NCI-H1105 (cell line): ENCODE measurements around the gene AGRP.
"Not testable (repeated sequence)": the region's sequence is repeated elsewhere in the genome, so short reads cannot be mapped to it uniquely, and the experiment has no call there.

Experiments
- DNase-seq: peaks from one replicate; lab custom pipeline; 2025; lab: John Stamatoyannopoulos, UW

The AGRP gene

DNA sequence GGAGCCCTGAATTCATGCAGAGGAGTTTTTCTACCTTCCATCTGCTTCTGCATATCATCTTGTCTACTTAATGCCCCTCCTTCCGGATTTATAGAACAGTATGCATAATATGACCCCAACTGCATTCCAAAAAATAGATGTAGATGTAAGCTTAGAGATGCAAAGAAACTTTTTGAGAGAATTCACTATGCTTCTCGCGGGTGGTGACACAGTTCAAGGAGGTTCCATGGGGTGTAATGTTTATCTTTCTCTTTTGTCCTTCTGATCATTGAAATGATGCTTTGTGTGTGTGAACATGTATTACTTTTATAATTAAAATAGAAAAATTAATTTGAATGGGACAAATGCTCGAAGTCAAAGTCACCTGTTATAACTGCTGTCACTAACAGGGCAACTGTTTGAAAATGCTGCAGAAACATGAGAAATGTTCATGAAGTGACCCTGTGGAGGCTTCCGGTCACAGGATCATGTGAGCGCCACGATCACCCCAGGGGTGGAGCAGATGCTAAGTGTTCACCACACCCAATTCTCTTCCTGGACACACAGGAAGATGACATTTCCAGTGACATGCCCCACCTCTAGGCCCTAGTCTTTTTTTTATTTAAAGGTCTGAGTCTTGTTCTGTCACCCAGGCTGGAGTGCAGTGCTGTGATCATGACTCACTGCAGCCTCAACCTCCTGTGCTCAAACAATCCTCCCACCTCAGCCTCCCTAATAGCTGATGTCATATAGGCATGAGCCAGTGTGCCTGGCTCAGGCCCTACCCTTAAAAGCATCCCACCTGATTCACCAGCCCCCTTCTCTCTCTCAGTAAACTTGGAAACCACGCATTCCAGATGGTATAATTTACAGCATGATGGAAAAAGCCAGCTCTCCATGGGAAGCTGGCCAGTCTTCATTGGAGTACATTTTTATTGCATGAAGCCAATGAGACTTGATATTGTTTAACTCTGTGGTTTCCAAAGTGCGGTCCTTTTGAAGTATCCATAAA, 21.0 kb upstream of the AGRP start:
- DNase-seq: no peak

- DNase-seq: no peak
These were observed 15.8 kb upstream of the AGRP start for GRCh38 chr16:67499106-67499505.

GRCh38 chr16:67490335-67491096, 7.2 kb upstream of the AGRP start:
- no peak for DNase-seq

GRCh38 chr16:67489401-67490083, 6.2 kb upstream of the AGRP start:
- DNase-seq: no peak

DNA sequence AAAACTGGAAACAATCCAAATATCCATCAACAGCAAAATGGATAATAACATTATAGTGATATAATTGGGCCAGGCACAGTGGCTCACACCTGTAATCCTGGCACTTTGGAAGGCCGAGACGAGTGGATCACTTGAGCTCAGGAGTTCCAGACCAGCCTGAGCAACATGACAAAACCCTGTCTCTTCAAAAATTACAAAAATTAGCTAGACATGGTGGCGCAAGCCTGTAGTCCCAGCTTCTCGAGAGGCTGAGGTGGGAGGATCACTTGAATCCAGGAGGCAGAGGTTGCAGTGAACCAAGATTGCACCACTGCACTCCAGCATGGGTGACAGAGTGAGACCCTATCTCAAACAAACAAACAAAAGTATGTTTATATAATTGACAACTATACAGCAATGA, 4.2 kb upstream of the AGRP start:
- DNase-seq: not testable (repeated sequence)

DNA sequence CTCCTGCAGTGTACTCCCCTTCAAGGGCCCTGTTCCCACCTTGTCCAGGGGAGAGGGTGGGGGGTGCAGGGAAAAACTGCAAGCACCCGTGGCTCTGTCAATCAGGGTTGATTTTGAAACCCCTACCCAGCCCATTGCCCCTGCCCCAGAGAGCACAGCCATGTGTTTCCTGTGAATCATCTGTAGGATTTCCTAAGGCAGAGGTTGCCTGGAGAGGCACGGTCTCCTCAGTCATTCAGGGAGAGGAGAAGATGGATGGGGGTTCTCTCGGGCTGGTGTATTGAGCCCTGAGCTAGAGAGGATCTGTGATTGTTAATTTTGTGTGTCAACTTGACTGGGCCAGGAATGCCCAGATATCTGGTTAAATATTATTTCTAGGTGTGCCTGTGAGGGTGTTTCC, 3.5 kb upstream of the AGRP start:
- no peak for DNase-seq

DNA sequence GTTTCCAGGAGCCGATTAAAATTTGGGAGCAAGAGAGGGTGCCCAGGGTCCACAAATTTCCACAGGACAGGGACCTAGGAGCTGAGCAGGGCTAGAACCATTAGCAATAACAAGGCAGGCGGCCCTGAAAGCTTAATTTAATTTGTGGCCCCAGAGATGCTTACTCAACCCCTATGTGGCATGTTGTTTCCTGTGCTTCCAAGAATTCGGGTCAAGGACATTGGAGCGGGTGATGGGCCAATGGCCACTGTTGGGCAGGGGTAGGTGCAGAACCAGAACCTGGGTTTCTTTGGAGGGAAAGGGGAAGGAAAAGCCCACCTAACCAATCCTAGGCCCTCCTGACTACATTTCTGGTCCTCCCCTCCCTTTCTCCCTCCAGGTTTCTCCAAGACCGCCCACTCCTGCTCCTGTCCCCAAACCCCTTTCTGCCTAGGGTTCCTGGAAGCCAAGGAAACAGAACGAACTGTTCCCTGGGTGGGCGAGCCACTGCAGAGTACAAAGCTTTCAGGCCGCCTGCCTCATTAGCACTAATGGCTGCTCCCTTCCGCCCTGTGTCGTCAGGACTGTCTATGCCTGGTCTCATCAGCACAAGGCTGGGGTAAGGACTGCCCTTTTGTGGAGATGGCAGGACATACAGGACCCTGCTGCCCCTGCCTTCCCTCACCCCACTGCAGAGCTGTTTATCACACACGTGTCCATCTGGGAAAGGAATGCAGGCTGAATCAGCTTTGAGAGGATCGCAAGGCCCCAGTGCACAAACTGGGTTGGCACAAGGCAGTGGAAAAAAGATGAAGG, 581 bp upstream of the AGRP start:
- DNase-seq: no peak

DNA sequence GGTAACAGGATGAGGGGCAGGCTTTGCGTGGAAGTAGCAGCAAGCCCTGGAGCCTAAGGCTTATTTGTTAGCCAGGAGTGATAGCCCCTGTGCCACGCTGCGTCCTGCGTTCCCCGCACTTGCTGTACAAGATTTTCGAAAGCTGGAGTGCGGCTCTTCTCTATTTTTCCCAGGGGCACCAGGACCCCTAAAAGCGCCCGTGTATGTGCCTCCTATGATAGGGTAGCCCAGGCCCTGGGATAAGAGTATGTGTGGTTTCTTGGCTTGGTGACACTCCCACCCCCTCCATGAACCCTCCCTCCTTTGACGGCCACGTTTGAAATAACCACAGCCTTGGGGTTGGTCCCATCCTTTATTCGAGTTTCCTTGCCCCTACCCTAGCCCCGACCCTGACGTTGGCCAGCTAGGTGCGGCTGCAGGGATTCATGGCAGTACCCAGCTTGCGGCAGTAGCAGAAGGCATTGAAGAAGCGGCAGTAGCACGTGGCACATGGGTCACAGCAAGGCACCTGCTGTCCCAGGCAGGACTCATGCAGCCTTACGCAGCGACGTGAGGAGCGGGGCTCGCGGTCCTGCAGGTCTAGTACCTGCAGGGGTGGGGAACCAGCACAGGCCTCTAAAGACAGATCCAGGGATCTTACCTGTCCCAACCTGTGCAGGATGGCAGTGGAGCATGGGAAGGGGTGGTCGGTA, 968 bp downstream of the AGRP start:
- DNase-seq: no peak

- DNase-seq: no peak
These were observed 1.6 kb downstream of the AGRP start for GRCh38 chr16:67481561-67482232.

- peak; percentile 89 for DNase-seq
These were observed 2.4 kb downstream of the AGRP start, which contains the start of gene ATP6V0D1 for GRCh38 chr16:67480833-67481560. ATP6V0D1 (minus strand) TSS chr16:67481157; CDS start chr16:67481086, 71 bp downstream.

GRCh38 chr16:67477960-67478554, 5.3 kb downstream of the AGRP start:
- no peak for DNase-seq

- DNase-seq: no peak
These were observed 8.5 kb downstream of the AGRP start for GRCh38 chr16:67474551-67475455.

DNA sequence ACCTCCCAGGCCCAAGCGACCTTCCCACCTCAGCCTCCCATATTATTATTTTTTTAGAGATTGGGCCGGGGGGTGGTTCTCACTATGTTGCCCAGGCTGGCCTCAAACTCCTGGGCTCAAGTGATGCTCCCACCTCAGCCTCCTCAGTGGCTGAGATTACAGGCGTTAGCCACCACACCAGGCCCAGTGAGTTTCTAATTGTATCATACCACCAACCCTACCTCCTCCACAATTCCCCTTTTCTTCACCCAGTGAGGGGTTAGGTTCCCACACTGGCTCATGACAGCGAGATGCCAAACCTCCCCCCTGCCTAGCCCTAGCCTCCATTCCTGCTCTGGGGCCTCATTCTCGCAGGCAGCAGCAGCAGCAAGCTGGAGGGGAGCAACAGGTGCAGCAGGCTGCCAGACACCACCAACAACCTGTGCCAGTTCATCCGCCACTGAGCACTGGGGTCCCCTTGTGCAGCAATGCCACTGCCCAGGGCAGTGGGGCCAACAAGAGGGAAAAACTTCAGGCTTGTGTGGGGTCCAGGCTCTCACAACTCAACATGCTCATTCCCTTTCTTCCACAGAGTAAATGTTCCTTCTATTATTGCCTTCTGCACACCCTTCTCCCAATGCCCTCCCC, 11.5 kb downstream of the AGRP start:
- DNase-seq: no peak

GRCh38 chr16:67470359-67470758, 13.0 kb downstream of the AGRP start:
- no peak for DNase-seq

GRCh38 chr16:67468731-67469130, 14.6 kb downstream of the AGRP start:
- DNase-seq: no peak

DNA sequence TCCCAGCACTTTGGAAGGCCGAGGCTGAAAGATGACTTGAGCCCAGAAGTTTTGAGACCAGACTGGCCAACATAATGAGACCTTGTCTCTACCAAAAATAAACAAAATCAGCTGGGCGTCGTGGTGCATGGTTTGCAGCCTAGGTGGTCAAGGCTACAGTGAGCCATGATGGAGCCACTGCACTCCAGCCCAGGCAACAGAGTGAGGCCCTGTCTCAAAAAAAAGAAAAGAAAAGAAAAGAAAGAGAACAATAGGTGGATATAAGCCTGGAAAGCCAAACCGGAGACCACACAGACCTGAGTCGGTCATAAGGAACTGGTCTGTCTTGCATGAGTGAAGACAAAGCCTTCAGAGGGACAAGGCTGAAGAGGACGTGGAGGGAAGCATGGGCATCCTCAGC, 16.8 kb downstream of the AGRP start:
- no peak for DNase-seq

- no peak for DNase-seq
These were observed 18.8 kb downstream of the AGRP start for GRCh38 chr16:67464565-67464964.

DNA sequence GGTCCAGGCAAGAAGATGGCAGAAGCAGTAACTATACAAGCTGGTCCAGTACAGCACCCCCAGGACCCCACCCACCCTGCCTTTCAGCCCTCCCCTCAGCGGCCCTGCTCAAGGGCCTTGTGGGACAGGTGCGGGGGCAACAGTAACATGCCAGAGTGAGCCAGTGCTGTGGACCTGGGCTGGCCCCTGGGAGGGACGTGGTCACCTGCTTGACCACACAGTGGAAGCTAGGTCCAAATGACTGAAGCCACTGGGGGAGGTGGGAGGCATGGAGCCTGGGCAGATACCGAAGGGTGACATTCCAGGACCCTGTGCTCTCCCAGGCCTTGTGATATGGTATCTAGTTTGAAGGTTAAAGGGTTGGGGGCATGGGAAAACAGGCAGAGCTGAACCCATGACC, 19.7 kb downstream of the AGRP start:
- DNase-seq: no peak
